Measurements from ENCODE around the gene MAPKAPK2.
"Not testable (repeated sequence)": the region's sequence is repeated elsewhere in the genome, so short reads cannot be mapped to it uniquely, and the experiment has no call there.

Gene MAPKAPK2

GRCh38 chr1:206760590-206760989 is 75.9 kb downstream of the MAPKAPK2 start:
- Histone ChIP-seq H3K27me3 (peaks cover 0 to 16% of the 10 kb centered on the region in 2 donors), H3K27ac (no peak overlapping the region), H3K9me3 (peaks cover 0 to 8% (median 0%) of the 10 kb centered on the region in 3 donors), H3K4me1 (no peaks in the 10 kb centered on the region), H3K4me3 (no peak overlapping the region), H3K36me3 (no peaks in the 10 kb centered on the region)
- no peak for TF ChIP-seq CTCF (IDR thresholded peaks at IDR 0.05)
- no peak for DNase-seq
- intact Hi-C loops (cut with DNase I; ENCODE audit: low total_unique reads): no loop called here

DNA sequence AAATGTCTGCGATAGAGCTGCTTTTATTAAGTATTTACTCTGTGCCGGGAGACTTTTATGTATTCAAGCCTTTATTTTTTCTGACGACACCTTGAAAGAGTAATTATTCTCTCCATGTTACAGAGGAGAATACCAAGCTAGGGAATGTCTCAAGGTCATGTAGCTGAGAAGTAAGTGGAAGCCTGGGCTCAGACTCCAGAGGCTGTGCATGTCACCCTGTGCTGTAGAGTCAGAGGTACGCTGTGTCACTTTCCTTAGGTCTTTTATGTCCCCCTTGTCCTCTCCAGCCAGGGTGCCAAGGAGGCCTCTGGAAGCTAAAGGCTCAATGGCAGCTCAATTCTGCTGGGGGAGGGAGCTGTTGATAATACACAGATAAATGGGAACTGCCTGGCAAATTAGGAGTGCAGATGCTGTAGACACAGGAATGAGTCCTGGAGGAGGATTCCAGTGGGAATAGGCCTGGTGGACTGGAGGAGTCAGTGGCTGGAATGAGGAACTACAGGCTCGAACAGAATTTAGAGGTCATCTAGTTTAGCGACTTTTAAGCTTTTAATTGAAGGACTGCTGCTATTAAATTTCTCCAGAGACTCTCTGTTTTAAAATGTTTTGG is 76.6 kb downstream of the MAPKAPK2 start:
- Histone ChIP-seq H3K4me1 (no peaks in the 10 kb centered on the region), H3K9me3 (peaks cover 0 to 8% (median 0%) of the 10 kb centered on the region in 3 donors), H3K27me3 (peaks cover 0 to 16% of the 10 kb centered on the region in 2 donors), H3K36me3 (no peaks in the 10 kb centered on the region), H3K4me3 (no peak overlapping the region), H3K27ac (no peak overlapping the region)
- intact Hi-C loops (cut with DNase I; ENCODE audit: low total_unique reads): no loop called here
- DNase-seq: no peak
- no peak for TF ChIP-seq CTCF (IDR thresholded peaks at IDR 0.05)

DNA sequence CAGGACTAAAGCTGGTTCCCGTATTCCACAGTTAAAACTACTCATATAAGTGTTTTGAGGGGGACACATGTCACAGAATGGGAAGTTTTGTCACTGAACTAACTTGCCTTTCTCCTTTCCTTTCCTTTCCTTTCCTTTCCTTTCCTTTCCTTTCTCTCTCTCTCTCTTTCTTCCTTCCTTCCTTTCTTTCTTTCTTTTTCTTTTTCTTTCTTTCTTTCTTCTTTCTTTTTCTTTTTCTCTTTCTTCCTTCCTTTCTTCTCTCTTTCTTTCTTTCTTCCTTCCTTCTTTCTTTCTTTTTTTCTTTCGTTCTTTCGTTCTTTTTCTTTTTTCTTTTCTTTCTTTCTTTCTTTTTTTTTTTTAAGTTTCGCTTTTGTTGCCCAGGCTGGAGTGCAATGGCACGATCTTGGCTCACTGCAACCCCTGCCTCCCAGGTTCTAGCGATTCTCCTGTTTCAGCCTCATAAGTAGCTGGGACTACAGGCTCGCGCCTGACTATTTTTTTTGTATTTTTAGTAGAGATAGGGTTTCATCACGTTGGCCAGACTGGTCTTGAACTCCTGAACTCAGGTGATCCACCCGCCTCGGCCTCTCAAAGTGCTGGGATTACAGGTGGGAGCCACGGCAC is 78.1 kb downstream of the MAPKAPK2 start:
- DNase-seq; H3K27ac ChIP-seq; H3K9me3 ChIP-seq; intact Hi-C loops (cut with DNase I; ENCODE audit: low total_unique reads); H3K4me3 ChIP-seq; H3K4me1 ChIP-seq; H3K36me3 ChIP-seq: not testable (repeated sequence)
- peaks cover 0 to 16% of the 10 kb centered on the region in 2 donors for H3K27me3 ChIP-seq

- H3K4me1 ChIP-seq; H3K9me3 ChIP-seq; H3K4me3 ChIP-seq; H3K36me3 ChIP-seq; DNase-seq; intact Hi-C loops (cut with DNase I; ENCODE audit: low total_unique reads); H3K27ac ChIP-seq: not testable (repeated sequence)
- peaks cover 0 to 14% of the 10 kb centered on the region in 2 donors for H3K27me3 ChIP-seq
These were observed 81.1 kb downstream of the MAPKAPK2 start for GRCh38 chr1:206765771-206766170.

DNA sequence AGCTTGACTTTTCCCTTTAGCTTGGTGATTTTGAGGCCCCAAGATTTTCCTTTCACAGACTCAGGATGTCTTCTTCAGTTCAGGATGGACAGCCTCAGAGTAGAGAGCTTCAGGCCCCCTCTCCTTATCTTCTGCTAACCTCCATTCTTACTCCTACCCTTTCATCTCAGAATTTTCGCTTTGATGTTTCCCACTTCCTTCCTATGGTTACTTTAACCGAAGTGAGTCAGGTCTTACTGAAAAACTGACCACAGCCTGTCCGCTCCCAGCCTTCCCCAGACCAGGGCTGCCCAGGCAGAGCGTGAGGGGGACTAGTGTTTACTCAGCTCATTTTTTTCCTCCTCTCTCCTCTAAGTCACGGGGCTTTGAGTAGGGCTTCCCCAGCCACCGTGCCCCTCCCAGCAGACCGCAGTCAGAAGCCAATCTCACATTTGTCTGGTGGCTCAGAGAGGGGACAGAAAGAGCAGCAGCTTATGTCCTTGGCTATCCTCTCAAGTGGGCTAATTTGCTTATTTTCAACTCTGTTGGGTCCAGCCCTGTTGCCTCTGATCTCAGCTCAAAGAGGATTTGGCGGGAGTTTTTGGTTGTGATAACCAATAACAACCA is 81.6 kb downstream of the MAPKAPK2 start:
- H3K27ac ChIP-seq: no peak overlapping the region
- H3K36me3 ChIP-seq: no peaks in the 10 kb centered on the region
- H3K4me3 ChIP-seq: no peak overlapping the region
- TF ChIP-seq CTCF (IDR thresholded peaks at IDR 0.05): no peak
- peaks cover 0 to 8% (median 0%) of the 10 kb centered on the region in 3 donors for H3K9me3 ChIP-seq
- intact Hi-C loops (cut with DNase I; ENCODE audit: low total_unique reads): no loop called here
- H3K27me3 ChIP-seq: peaks cover 0 to 13% of the 10 kb centered on the region in 2 donors
- no peaks in the 10 kb centered on the region for H3K4me1 ChIP-seq
- DNase-seq: peak; percentile 67 to 78

- intact Hi-C loops (cut with DNase I; ENCODE audit: low total_unique reads): no loop called here
- Histone ChIP-seq H3K36me3 (no peaks in the 10 kb centered on the region), H3K27me3 (peaks cover 0 to 6% of the 10 kb centered on the region in 2 donors), H3K27ac (no peak overlapping the region), H3K4me1 (no peaks in the 10 kb centered on the region), H3K9me3 (peaks cover 0 to 2% (median 0%) of the 10 kb centered on the region in 3 donors), H3K4me3 (no peak overlapping the region)
- no peak for DNase-seq
- no peak for TF ChIP-seq CTCF (IDR thresholded peaks at IDR 0.05)
These were observed 84.0 kb downstream of the MAPKAPK2 start for GRCh38 chr1:206768472-206769303.

Measured in tibial artery (tissue), 4 donors.